Dermis microvascular lymphatic vessel endothelial cell (primary cell): ENCODE data around the gene CD83. TPM values are rescaled to one million over a fixed set of nuclear protein-coding genes. Genes with fewer than 3 reads are reported as not detected.

Experiments
- total RNA-seq: library from RNA; depleted of rRNA; stranded (reverse); fragments of >200 nt; gene quantifications from 2 replicates; pipeline ENCODE4 v1.2.1, GENCODE V29; 2014

Gene CD83
- total RNA-seq, 1 donor from 2014 or later = 2.1 TPM

Other genes starting within 250 kb of the CD83 start
- gene RNF182, start 192.8 kb upstream of the CD83 start, total RNA-seq = 0.38 and 1.2 TPM in 2 replicates